Heart right ventricle (tissue), 16 donors: Measurements from ENCODE around the gene EIF4B. TPM values are rescaled to one million over a fixed set of nuclear protein-coding genes. Genes with fewer than 3 reads are reported as not detected.
A peak's percentile ranks its signal among the peaks of the same experiment; 100 is the strongest.

Source experiments
- ATAC-seq, 8 donors: fragments of 200-7000 bp; cut with Tn5 transposase; one replicate each; pipeline ENCODE4 v1.9.1; 2020; ENCODE audit warnings: mild to moderate bottlenecking in 8 of 8, moderate library complexity in 8 of 8, moderate number of reproducible peaks in 1 of 8
- DNase-seq, 2 donors: peaks; one replicate each; pipeline ENCODE4 v3.0.0-alpha.2; 2020
- H3K27ac ChIP-seq, 10 donors: fragments of 200-600 bp; sonication (generic) in 2 of 10; one replicate each; pipeline versions ENCODE4 v1.5.0 to v1.8.0; 2020 to 2022; ENCODE audit warnings: mild to moderate bottlenecking in 3 of 10
- H3K27me3 ChIP-seq, 7 donors: fragments of 200-600 bp; one replicate each; pipeline ENCODE4 v1.8.0; 2021 to 2022; ENCODE audit warnings: mild to moderate bottlenecking in 2 of 7
- H3K36me3 ChIP-seq, 9 donors: fragments of 200-600 bp; sonication (generic) in 1 of 9; one replicate each; pipeline versions ENCODE4 v1.5.0 to v1.8.0; 2020 to 2022; ENCODE audit warnings: mild to moderate bottlenecking in 2 of 9
- H3K4me1 ChIP-seq, 9 donors: fragments of 200-600 bp; sonication (generic) in 1 of 9; one replicate each; pipeline versions ENCODE4 v1.5.0 to v1.8.0; 2020 to 2022; ENCODE audit warnings: mild to moderate bottlenecking in 4 of 9
- H3K4me3 ChIP-seq, 10 donors: fragments of 200-600 bp; sonication (generic) in 2 of 10; one replicate each; pipeline versions ENCODE4 v1.5.0 to v1.8.0; 2020 to 2022; ENCODE audit warnings: mild to moderate bottlenecking in 7 of 10, moderate library complexity in 2 of 10
- H3K9me3 ChIP-seq, 11 donors: fragments of 200-600 bp in 10 of 11; sonication (generic) in 2 of 11; one replicate each; pipeline versions ENCODE4 v1.5.0 to v1.8.0; 2013 to 2022; ENCODE audit warnings: mild to moderate bottlenecking in 2 of 11, control low read depth in 1 of 11, moderate library complexity in 1 of 11
- CTCF ChIP-seq, 9 donors: fragments of 200-600 bp; sonication (generic) in 2 of 9; IDR thresholded peaks; one replicate each; pipeline versions ENCODE4 v1.5.0 to v1.8.0; 2021 to 2022; ENCODE audit warnings: antibody characterized with exemption in 9 of 9, mild to moderate bottlenecking in 5 of 9, moderate library complexity in 1 of 9
- WGBS, 2 donors: extraction: QIAGEN DNeasy Blood & Tissue Kit; methylation state at CpG; one replicate each; pipeline ENCODE4 v1.1.7; 2013; ENCODE audit warnings: inconsistent platforms in 1 of 2; 5-methylcytosine and 5-hydroxymethylcytosine counted together
- intact Hi-C, 10 donors: fragments of 100-400 bp; cut with DNase I; formaldehyde crosslinking; loops; one replicate each; pipeline versions ENCODE4 v1.11.1 to v1.14.2; 2022
- polyA plus RNA-seq, 2 donors: library from polyadenylated mRNA; stranded (reverse); fragments of 200-250 nt; gene quantifications; one replicate each; pipeline ENCODE4 v1.2.3, GENCODE V29; 2013
- total RNA-seq, 10 donors: library from RNA; stranded (reverse); fragmentation: NEBNext Ultra II Directional in 3 of 10; extraction: Animal tissue kit (Norgen Biotek cat#: 25700) in 3 of 10; gene quantifications; one replicate each; pipeline versions ENCODE4 v1.2.1 to v1.2.4, GENCODE V29; 2021 to 2023
- donor health status: Arrhythmogenic right ventricular cardiomyopathy.
- donor health status: ischemic (EF 13 %, LVEDD 7.1; RV severe dilation, severe dysfunction).
- donor health status: healthy with polysubstance abuse.
- donor health status: DM: no; HTN: yes; CAD: no.
- donor health status: DM: no; HTN: no; CAD: no.
- donor health status: ischemic (EF 25% LVEDD 6.9; RV normal size, moderate dysfunction).
- donor health status: ischemic (EF 25% LVEDD 5.7; RV mildly dilated, moderate dysfunction).
- donor health status: healthy.
- donor health status: DM: yes; HTN: yes; CAD: no.
- donor health status: Ischemic cardiomyopathy.
- donor health status: ischemic (EF 35%, LVEDD 5.7; RV mildly dilated, moderate dysfunction).
- donor health status: nonischemic (EF 11% LVEDD 7.7; RV severe dilation, severe dysfunction).
- donor health status: DM: yes; HTN: yes; CAD: no.
- donor health status: PGD.
- donor health status: ischemic (EF 29% LVEDD 5.4; RV normal size, mild dysfunction).
- donor health status: nonischemic (EF 23%, LVEDD 6.1; RV moderate dilation, normal function).

EIF4B gene
- total and polyA plus RNA-seq, 12 donors: 53.2 to 477 (median 423) TPM

DNA sequence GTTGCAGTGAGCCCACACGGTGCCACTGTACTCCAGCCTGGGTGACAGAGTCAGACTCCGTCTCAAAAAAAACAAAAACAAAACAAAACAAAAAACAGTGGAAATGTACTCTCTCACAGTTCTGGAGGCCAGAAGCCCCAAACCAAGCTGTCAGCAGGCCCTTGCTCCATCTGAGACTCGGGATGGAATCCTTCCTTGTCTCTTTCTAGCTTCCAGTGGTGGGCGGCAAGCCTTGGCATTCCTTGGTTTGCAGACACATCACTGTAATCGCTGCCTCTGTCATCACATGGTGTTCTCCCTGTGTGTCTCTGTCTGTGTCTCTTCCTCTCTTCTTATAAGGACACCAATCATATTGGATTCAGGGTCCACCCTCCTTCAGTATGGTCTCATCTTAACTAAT is 50.0 kb downstream of the EIF4B start:
- peaks cover 3 to 89% (median 51%) of the 10 kb centered on the region in 9 donors for H3K36me3 ChIP-seq
- TF ChIP-seq CTCF (IDR thresholded peaks at IDR 0.05): no peak
- DNase-seq (no peak), ATAC-seq (no peak)
- intact Hi-C loops: no loop called here
- WGBS, 2 donors: 78 to 80% methylated on average over 5 of the region's 5 CpGs
- no peak overlapping the region for H3K4me3 ChIP-seq
- H3K9me3 ChIP-seq: no peaks in the 10 kb centered on the region
- no peaks in the 10 kb centered on the region for H3K27me3 ChIP-seq
- H3K27ac ChIP-seq: peak overlapping the region in 3 of 10 donors; percentile 30 to 100 (median 98)
- H3K4me1 ChIP-seq: peaks cover 44 to 99% (median 71%) of the 10 kb centered on the region in 9 donors

- intact Hi-C loops: no loop called here
- H3K36me3 ChIP-seq: peaks cover 3 to 90% (median 56%) of the 10 kb centered on the region in 9 donors
- H3K9me3 ChIP-seq: no peaks in the 10 kb centered on the region
- no peaks in the 10 kb centered on the region for H3K27me3 ChIP-seq
- H3K4me3 ChIP-seq: no peak overlapping the region
- DNase-seq (no peak), ATAC-seq (no peak)
- 92 to 95% methylated on average over 7 of the region's 7 CpGs for WGBS, 2 donors
- TF ChIP-seq CTCF (IDR thresholded peaks at IDR 0.05): no peak
- peaks cover 44 to 99% (median 71%) of the 10 kb centered on the region in 9 donors for H3K4me1 ChIP-seq
- peak overlapping the region in 6 of 10 donors; percentile 5 to 100 (median 26) for H3K27ac ChIP-seq
These were observed 50.6 kb downstream of the EIF4B start for GRCh38 chr12:53056901-53057300.

DNA sequence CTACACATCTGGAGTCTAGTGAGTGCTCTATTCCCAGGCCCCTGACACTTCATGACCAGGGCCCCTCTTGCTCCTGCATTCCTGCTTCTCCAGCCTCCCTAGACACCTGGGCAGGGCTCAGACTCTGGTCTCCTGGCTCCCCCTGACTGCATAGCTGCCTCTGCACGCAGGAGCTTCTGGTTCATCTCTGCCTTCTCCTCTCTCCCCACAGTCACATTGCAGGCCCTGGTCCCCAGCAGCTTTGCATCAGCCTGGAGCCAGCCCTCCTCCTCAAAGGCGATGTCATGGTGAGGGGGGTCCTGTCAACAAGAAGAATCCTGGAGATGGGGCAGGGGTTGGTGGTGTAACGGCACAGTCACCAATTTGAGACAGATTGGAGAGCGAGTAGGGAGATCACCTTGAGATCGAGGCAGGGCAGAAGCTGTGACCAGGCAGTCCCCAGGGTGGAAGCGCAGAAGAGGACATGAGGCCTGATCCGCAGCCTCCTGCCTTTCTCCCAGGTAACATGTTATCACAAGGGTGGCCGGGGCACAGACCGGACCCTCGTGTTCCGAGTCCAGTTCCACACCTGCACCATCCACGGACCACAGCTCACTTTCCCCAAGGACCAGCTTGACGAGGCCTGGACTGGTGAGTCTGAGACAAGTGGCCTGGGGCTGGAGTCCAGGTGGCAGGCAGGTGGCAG is 51.7 kb downstream of the EIF4B start:
- peaks cover 3 to 97% (median 63%) of the 10 kb centered on the region in 9 donors for H3K36me3 ChIP-seq
- H3K4me3 ChIP-seq: no peak overlapping the region
- intact Hi-C loops: no loop called here
- H3K4me1 ChIP-seq: peaks cover 46 to 99% (median 71%) of the 10 kb centered on the region in 9 donors
- no peaks in the 10 kb centered on the region for H3K9me3 ChIP-seq
- peak overlapping the region in 3 of 10 donors; percentile 22 to 100 (median 28) for H3K27ac ChIP-seq
- WGBS, 2 donors: 87 to 88% methylated on average over 13 of the region's 13 CpGs
- no peak for TF ChIP-seq CTCF (IDR thresholded peaks at IDR 0.05)
- no peaks in the 10 kb centered on the region for H3K27me3 ChIP-seq
- no peak for DNase-seq
- no peak for ATAC-seq

DNA sequence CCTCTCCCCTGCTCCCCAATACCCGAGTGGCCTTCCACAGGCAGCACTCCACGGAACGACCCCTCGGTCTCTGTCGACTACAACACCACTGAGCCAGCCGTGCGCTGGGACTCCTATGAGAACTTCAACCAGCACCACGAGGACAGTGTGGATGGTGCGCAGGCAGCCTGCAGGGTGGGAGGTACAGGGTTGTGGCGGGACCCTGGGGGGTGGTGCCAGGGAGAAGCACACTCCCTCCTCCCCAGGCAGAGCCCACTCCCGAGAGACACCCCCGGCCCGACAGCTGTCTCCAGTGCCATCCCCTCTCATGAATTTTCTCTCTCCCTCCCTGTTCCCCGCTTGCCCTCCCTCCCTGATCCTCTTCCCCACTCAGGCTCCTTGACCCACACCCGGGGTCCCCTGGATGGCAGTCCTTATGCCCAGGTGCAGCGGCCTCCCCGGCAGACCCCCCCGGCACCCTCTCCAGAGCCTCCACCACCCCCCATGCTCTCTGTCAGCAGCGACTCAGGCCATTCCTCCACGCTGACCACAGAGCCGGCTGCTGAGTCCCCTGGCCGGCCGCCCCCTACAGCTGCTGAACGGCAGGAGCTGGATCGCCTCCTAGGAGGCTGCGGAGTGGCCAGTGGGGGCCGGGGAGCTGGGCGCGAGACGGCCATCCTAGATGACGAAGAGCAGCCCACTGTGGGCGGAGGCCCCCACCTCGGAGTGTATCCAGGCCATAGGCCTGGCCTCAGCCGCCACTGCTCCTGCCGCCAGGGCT is 52.6 kb downstream of the EIF4B start:
- Histone ChIP-seq H3K27me3 (no peaks in the 10 kb centered on the region), H3K9me3 (no peaks in the 10 kb centered on the region), H3K4me3 (no peak overlapping the region), H3K27ac (peak overlapping the region in 6 of 10 donors; percentile 2 to 100 (median 58)), H3K36me3 (peaks cover 3 to 98% (median 69%) of the 10 kb centered on the region in 9 donors), H3K4me1 (peaks cover 45 to 99% (median 71%) of the 10 kb centered on the region in 9 donors)
- ATAC-seq (peak in 1 of 8 donors; percentile 0), DNase-seq (no peak)
- intact Hi-C loops: no loop called here
- TF ChIP-seq CTCF (IDR thresholded peaks at IDR 0.05): no peak
- WGBS, 2 donors: 79 to 82% methylated on average over 35 of the region's 35 CpGs
